SK-N-SH (cell line): ENCODE results near the gene RNF187. TPM values are rescaled to one million over a fixed set of nuclear protein-coding genes. Genes with fewer than 3 reads are reported as not detected.
A peak's percentile ranks its signal among the peaks of the same experiment; 100 is the strongest.

Experiments used
- CTCF ChIA-PET: fragments of 300-600, 350-600 bp; formaldehyde crosslinking; extraction: SDS; loops from one replicate; lab custom pipeline; 2021; lab: Yijun Ruan, JAX
- POLR2A ChIA-PET: fragments of 350-600 bp; sonication (Branson Sonifier 250); formaldehyde crosslinking; extraction: SDS; loops from one replicate; lab custom pipeline; 2020; ENCODE audit warnings: antibody characterized with exemption, inconsistent platforms; lab: Yijun Ruan, JAX
- DNase-seq: peaks from one replicate; pipeline ENCODE4 v3.0.0; 2012
- H2AFZ ChIP-seq: fragments of 200-600 bp; sonication (generic); 2 replicates; pipeline ENCODE4 v1.8.1; 2016; ENCODE audit warnings: antibody characterized with exemption, mild to moderate bottlenecking, low read depth
- H3F3A ChIP-seq: fragments of 200-600 bp; sonication (generic); replicated peaks from 2 replicates; pipeline ENCODE3; 2016; ENCODE audit warnings: antibody characterized with exemption, mild to moderate bottlenecking; ENCODE audit not compliant: insufficient read depth
- H3K27ac ChIP-seq, 2 experiments: fragments of 200-500 bp in 1 of 2; fragments of 200-600 bp in 1 of 2; sonication (Bioruptor generic) in 1 of 2; sonication (generic), shearing (Covaris generic) in 1 of 2; 2 replicates each; pipeline versions ENCODE4 v1.5.1 to v1.6.1; 2014 to 2016; ENCODE audit warnings: low read depth in 2 of 2, inconsistent platforms in 1 of 2, low read length in 1 of 2, mild to moderate bottlenecking in 1 of 2, mixed read lengths in 1 of 2
- H3K27me3 ChIP-seq: fragments of 200-600 bp; sonication (generic), shearing (Covaris generic); 2 replicates; pipeline ENCODE4 v1.6.1; 2016; ENCODE audit warnings: mixed run types; ENCODE audit not compliant: insufficient read depth
- H3K36me3 ChIP-seq, 2 experiments: fragments of 200-500 bp in 1 of 2; fragments of 200-600 bp in 1 of 2; sonication (Bioruptor generic) in 1 of 2; sonication (generic) in 1 of 2; replicated peaks in 1 of 2; 2 replicates each; pipeline versions ENCODE3 to v1.5.1; 2014 to 2016; ENCODE audit warnings: low read length in 1 of 2, mild to moderate bottlenecking in 1 of 2; ENCODE audit not compliant: insufficient read depth in 2 of 2, control insufficient read depth in 1 of 2
- H3K4me1 ChIP-seq, 2 experiments: fragments of 200-500 bp in 1 of 2; fragments of 200-600 bp in 1 of 2; sonication (Bioruptor generic) in 1 of 2; sonication (generic), shearing (Covaris generic) in 1 of 2; 2 replicates each; pipeline versions ENCODE4 v1.5.1 to v1.6.1; 2014 to 2016; ENCODE audit warnings: low read depth in 1 of 2, low read length in 1 of 2, mixed run types in 1 of 2; ENCODE audit not compliant: insufficient read depth in 2 of 2, control insufficient read depth in 1 of 2
- H3K4me2 ChIP-seq: fragments of 200-600 bp; sonication (generic), shearing (Covaris generic); 2 replicates; pipeline ENCODE4 v1.6.1; 2017; ENCODE audit warnings: mixed run types
- H3K4me3 ChIP-seq, 2 experiments: fragments of 200-500 bp in 1 of 2; fragments of 200-600 bp in 1 of 2; sonication (Bioruptor generic) in 1 of 2; sonication (generic), shearing (Covaris generic) in 1 of 2; 2 replicates each; pipeline versions ENCODE4 v1.5.1 to v1.8.1; 2014 to 2016; ENCODE audit warnings: low read depth in 2 of 2, inconsistent platforms in 1 of 2, low read length in 1 of 2, mild to moderate bottlenecking in 1 of 2, mixed read lengths in 1 of 2, moderate library complexity in 1 of 2
- H3K79me2 ChIP-seq: fragments of 200-600 bp; sonication (generic); 2 replicates; pipeline ENCODE4 v1.8.1; 2017; ENCODE audit warnings: mild to moderate bottlenecking; ENCODE audit not compliant: insufficient read depth
- H3K9ac ChIP-seq: fragments of 200-600 bp; sonication (generic); 2 replicates; pipeline ENCODE4 v1.6.1; 2017; ENCODE audit warnings: mixed run types
- H3K9me2 ChIP-seq: fragments of 200-600 bp; sonication (generic); 2 replicates; pipeline ENCODE4 v1.6.1; 2017; ENCODE audit warnings: mixed run types
- H3K9me3 ChIP-seq: fragments of 200-600 bp; sonication (generic); 2 replicates; pipeline ENCODE4 v1.6.1; 2017; ENCODE audit warnings: mixed run types, mild to moderate bottlenecking, moderate library complexity
- H4K20me1 ChIP-seq: fragments of 200-600 bp; sonication (generic); 2 replicates; pipeline ENCODE4 v1.6.1; 2017; ENCODE audit warnings: mild to moderate bottlenecking, mixed run types; ENCODE audit not compliant: insufficient read depth
- ELF1 ChIP-seq: IDR thresholded peaks from 2 replicates; pipeline ENCODE4 v1.4.0; 2012
- EZH2phosphoT487 ChIP-seq: fragments of 200-600 bp; sonication (generic); IDR thresholded peaks from 2 replicates; pipeline ENCODE4 v1.6.1; 2017; ENCODE audit warnings: low read depth, mixed run types, mild to moderate bottlenecking, antibody characterized with exemption, moderate library complexity, borderline replicate concordance
- FOSL2 ChIP-seq: IDR thresholded peaks from 2 replicates; pipeline ENCODE4 v1.4.0; 2012; ENCODE audit warnings: low read depth, mild to moderate bottlenecking, moderate library complexity, borderline replicate concordance
- FOXJ3 ChIP-seq: sonication (generic); formaldehyde crosslinking; IDR thresholded peaks from 2 replicates; pipeline ENCODE4 v1.5.1; 2020; ENCODE audit warnings: mild to moderate bottlenecking, missing genetic modification reagents
- FOXM1 ChIP-seq: IDR thresholded peaks from 2 replicates; pipeline ENCODE4 v1.4.0; 2012; ENCODE audit warnings: low read depth, mild to moderate bottlenecking
- JUND ChIP-seq: IDR thresholded peaks from 2 replicates; pipeline ENCODE4 v1.4.0; 2012
- MEF2A ChIP-seq: IDR thresholded peaks from 2 replicates; pipeline ENCODE4 v1.4.0; 2012; ENCODE audit warnings: low read depth, borderline replicate concordance
- NFIC ChIP-seq: IDR thresholded peaks from 2 replicates; pipeline ENCODE4 v1.4.0; 2012; ENCODE audit warnings: borderline replicate concordance
- NRF1 ChIP-seq: IDR thresholded peaks from 2 replicates; pipeline ENCODE4 v1.6.1; 2012; ENCODE audit warnings: low read depth, mild to moderate bottlenecking, low read length
- RCOR1 ChIP-seq: fragments of 150-350 bp; IDR thresholded peaks from 2 replicates; pipeline ENCODE4 v1.6.1; 2017; ENCODE audit warnings: antibody characterized with exemption, low read length
- RFX5 ChIP-seq: IDR thresholded peaks from 2 replicates; pipeline ENCODE4 v1.6.1; 2012; ENCODE audit warnings: mild to moderate bottlenecking, improper control_type of control experiment, low read length
- TAF1 ChIP-seq: IDR thresholded peaks from 2 replicates; pipeline ENCODE4 v1.6.1; 2012; ENCODE audit warnings: low read depth, mild to moderate bottlenecking, low read length, moderate library complexity, borderline replicate concordance
- TCF12 ChIP-seq: IDR thresholded peaks from 2 replicates; pipeline ENCODE4 v1.4.0; 2012
- WGBS: methylation state at CpG from one replicate; pipeline ENCODE4 v1.1.6; 2017; ENCODE audit warnings: low lambda C conversion rate; 5-methylcytosine and 5-hydroxymethylcytosine counted together
- polyA plus RNA-seq, 3 experiments: library from polyadenylated mRNA; depleted of rRNA; stranded (reverse); fragments of >200 nt; gene quantifications; 2 replicates each; pipeline ENCODE4 v1.2.3, GENCODE V29; 2012
- TF ChIP-seq, protein P1 (sequence below): IDR thresholded peaks from 2 replicates; pipeline ENCODE4 v1.6.1; 2012; ENCODE audit warnings: mild to moderate bottlenecking, low read depth, low read length, moderate library complexity
- TF ChIP-seq, protein P2 (sequence below): IDR thresholded peaks from 2 replicates; pipeline ENCODE4 v1.4.0; 2012; ENCODE audit warnings: low read depth
- TF ChIP-seq, protein P3 (sequence below): IDR thresholded peaks from 2 replicates; pipeline ENCODE4; 2012
- TF ChIP-seq, protein P4 (sequence below): fragments of 150-350 bp; IDR thresholded peaks from 2 replicates; pipeline ENCODE4 v1.6.1; 2016; ENCODE audit warnings: mild to moderate bottlenecking, low read depth, low read length
- TF ChIP-seq, protein P5 (sequence below): fragments of 200-600 bp; sonication (generic); IDR thresholded peaks from 2 replicates; pipeline ENCODE4 v1.6.1; 2017; ENCODE audit warnings: antibody characterized with exemption, mild to moderate bottlenecking, moderate library complexity

The RNF187 gene
- polyA plus RNA-seq, 1 of the 3 experiments (the other 2 are of a cell fraction): 71.1 TPM

DNA sequence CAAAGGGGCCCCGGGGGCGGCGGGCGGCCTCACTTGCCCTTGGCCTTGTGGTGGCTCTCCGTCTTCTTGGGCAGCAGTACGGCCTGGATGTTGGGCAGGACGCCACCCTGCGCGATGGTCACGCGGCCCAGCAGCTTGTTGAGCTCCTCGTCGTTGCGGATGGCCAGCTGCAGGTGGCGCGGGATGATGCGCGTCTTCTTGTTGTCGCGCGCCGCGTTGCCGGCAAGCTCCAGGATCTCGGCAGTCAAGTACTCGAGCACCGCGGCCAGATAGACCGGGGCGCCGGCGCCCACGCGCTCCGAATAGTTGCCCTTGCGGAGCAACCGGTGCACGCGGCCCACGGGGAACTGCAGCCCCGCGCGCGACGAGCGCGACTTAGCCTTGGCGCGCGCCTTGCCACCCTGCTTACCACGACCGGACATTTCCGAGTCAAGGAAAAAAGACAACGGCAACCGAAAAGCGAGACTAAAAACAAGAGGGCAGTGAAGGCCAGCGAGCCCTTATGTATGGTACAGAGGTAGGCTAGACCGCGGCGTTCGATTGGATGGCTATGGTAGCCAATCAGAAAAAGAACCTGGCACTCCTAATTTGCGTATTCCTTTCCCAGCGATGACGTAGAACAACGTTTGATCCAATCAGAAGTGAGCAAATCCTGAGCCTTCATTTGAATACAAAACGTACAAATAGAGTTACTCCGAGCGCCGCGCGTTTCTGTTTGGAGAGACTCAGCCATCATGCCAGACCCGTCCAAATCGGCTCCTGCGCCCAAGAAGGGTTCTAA lies 29.6 kb upstream of the RNF187 start (continued):
- TF ChIP-seq, protein P1, sequence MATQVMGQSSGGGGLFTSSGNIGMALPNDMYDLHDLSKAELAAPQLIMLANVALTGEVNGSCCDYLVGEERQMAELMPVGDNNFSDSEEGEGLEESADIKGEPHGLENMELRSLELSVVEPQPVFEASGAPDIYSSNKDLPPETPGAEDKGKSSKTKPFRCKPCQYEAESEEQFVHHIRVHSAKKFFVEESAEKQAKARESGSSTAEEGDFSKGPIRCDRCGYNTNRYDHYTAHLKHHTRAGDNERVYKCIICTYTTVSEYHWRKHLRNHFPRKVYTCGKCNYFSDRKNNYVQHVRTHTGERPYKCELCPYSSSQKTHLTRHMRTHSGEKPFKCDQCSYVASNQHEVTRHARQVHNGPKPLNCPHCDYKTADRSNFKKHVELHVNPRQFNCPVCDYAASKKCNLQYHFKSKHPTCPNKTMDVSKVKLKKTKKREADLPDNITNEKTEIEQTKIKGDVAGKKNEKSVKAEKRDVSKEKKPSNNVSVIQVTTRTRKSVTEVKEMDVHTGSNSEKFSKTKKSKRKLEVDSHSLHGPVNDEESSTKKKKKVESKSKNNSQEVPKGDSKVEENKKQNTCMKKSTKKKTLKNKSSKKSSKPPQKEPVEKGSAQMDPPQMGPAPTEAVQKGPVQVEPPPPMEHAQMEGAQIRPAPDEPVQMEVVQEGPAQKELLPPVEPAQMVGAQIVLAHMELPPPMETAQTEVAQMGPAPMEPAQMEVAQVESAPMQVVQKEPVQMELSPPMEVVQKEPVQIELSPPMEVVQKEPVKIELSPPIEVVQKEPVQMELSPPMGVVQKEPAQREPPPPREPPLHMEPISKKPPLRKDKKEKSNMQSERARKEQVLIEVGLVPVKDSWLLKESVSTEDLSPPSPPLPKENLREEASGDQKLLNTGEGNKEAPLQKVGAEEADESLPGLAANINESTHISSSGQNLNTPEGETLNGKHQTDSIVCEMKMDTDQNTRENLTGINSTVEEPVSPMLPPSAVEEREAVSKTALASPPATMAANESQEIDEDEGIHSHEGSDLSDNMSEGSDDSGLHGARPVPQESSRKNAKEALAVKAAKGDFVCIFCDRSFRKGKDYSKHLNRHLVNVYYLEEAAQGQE: no peak
- TF ChIP-seq EZH2phosphoT487: no peak
- no peak for TF ChIP-seq FOSL2
- TF ChIP-seq TAF1: peak; percentile 82
- TF ChIP-seq, protein P2, sequence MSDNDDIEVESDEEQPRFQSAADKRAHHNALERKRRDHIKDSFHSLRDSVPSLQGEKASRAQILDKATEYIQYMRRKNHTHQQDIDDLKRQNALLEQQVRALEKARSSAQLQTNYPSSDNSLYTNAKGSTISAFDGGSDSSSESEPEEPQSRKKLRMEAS: peak; percentile 82
- TF ChIP-seq, protein P3, sequence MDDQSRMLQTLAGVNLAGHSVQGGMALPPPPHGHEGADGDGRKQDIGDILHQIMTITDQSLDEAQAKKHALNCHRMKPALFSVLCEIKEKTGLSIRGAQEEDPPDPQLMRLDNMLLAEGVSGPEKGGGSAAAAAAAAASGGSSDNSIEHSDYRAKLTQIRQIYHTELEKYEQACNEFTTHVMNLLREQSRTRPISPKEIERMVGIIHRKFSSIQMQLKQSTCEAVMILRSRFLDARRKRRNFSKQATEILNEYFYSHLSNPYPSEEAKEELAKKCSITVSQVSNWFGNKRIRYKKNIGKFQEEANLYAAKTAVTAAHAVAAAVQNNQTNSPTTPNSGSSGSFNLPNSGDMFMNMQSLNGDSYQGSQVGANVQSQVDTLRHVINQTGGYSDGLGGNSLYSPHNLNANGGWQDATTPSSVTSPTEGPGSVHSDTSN: no peak
- TF ChIP-seq NFIC: 0 out of 2 replicates have a peak, but pooled peaks have one; percentile 7
- TF ChIP-seq NRF1: no peak
- TF ChIP-seq RCOR1: 0 out of 2 replicates have a peak, but pooled peaks have one; percentile 12
- no peak; the same call in 1 of the 2 replicates for TF ChIP-seq TCF12

DNA sequence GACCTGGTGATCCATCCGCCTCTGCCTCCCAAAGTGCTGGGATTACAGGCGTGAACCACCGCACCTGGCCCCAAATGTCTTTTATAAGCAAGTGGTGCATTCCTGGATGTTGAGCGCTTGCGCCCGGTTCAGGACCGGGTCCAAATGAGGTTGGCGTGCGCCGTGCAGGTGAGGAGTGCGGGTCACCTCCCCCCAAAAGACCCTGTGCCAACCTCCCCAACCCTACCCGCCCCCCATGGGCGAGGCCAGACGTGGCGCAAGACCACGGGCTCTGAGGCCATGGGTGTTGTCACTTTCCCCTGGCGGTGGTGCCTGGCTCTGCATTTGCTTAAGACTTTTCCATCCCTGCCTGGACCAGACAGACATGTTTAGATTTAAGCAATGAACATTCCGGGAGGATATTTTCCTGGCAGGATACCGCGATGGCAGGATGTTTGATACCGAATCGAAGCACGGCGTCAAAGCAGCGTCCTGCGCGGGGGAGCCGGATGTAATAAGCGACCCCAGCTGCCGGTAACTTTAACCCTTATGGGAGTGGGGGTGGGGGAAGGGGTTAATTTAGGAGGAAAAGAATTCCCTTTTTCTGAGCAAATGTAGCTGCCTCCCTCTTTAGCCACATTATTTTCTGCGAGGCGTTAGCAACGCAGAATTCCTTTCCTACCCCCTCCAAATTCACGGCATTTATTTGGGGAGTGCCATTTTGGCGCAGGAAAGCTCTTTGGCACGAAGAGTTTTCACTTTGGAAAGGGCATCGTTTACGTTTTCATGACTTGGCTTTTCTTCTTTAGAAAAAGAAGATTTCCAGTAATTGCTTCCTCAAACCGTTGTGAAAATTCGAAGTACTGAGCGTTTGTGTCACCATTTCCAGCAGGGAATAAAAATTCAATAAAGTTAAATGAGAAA lies 27.8 kb upstream of the RNF187 start:
- Histone ChIP-seq H3K27me3 (no peaks in the 10 kb centered on the region), H2AFZ (peak overlapping the region; percentile 72), H3K9me3 (no peaks in the 10 kb centered on the region), H3K4me2 (peak overlapping the region; percentile 95), H3K4me3 (peak overlapping the region; percentile 78 to 88), H3F3A (peaks cover 36% of the 10 kb centered on the region), H3K9ac (peak overlapping the region; percentile 68), H4K20me1 (no peaks in the 10 kb centered on the region), H3K9me2 (no peaks in the 10 kb centered on the region), H3K36me3 (peaks cover 0 to 1% of the 10 kb centered on the region in 2 experiments), H3K4me1 (peaks cover 0 to 22% of the 10 kb centered on the region in 2 experiments; a peak in 2 of 4 replicates), H3K27ac (peak overlapping the region; percentile 81 to 92), H3K79me2 (peaks cover 27% of the 10 kb centered on the region)
- POLR2A ChIA-PET: interaction anchor here (0.7 kb wide), 4 partner anchors 9 to 978 kb away, joined by 3 to 6 read pairs (median 4); no protein-coding TSS in a partner anchor
- CTCF ChIA-PET: interaction anchor here (0.7 to 3.2 kb wide), 10 partner anchors 12 to 100 kb away, joined by 3 to 13 read pairs (median 3); no protein-coding TSS in a partner anchor
- peak; percentile 82 for DNase-seq
- 1% methylated on average over 31 of the region's 41 CpGs for WGBS
- TF ChIP-seq, protein P3: no peak
- no peak for TF ChIP-seq NRF1
- no peak for TF ChIP-seq NFIC
- TF ChIP-seq, protein P4, sequence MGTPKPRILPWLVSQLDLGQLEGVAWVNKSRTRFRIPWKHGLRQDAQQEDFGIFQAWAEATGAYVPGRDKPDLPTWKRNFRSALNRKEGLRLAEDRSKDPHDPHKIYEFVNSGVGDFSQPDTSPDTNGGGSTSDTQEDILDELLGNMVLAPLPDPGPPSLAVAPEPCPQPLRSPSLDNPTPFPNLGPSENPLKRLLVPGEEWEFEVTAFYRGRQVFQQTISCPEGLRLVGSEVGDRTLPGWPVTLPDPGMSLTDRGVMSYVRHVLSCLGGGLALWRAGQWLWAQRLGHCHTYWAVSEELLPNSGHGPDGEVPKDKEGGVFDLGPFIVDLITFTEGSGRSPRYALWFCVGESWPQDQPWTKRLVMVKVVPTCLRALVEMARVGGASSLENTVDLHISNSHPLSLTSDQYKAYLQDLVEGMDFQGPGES: no peak
- no peak for TF ChIP-seq RFX5
- TF ChIP-seq FOSL2: no peak
- no peak for TF ChIP-seq JUND
- TF ChIP-seq FOXJ3: no peak
- TF ChIP-seq FOXM1: no peak
- no peak for TF ChIP-seq MEF2A
- TF ChIP-seq, protein P5, sequence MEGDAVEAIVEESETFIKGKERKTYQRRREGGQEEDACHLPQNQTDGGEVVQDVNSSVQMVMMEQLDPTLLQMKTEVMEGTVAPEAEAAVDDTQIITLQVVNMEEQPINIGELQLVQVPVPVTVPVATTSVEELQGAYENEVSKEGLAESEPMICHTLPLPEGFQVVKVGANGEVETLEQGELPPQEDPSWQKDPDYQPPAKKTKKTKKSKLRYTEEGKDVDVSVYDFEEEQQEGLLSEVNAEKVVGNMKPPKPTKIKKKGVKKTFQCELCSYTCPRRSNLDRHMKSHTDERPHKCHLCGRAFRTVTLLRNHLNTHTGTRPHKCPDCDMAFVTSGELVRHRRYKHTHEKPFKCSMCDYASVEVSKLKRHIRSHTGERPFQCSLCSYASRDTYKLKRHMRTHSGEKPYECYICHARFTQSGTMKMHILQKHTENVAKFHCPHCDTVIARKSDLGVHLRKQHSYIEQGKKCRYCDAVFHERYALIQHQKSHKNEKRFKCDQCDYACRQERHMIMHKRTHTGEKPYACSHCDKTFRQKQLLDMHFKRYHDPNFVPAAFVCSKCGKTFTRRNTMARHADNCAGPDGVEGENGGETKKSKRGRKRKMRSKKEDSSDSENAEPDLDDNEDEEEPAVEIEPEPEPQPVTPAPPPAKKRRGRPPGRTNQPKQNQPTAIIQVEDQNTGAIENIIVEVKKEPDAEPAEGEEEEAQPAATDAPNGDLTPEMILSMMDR: peak; percentile 75
- peak; percentile 30; the same call in 1 of the 2 replicates for TF ChIP-seq TAF1
- TF ChIP-seq ELF1: no peak
